ENCODE measurements around the gene PROSER1. TPM values are rescaled to one million over a fixed set of nuclear protein-coding genes. Genes with fewer than 3 reads are reported as not detected.
"Not testable (repeated sequence)": the region's sequence is repeated elsewhere in the genome, so short reads cannot be mapped to it uniquely, and the experiment has no call there.

Gene PROSER1
- total RNA-seq (10 to 100 TPM; 12.2 to 13.7 (median 13.1) TPM), polyA plus RNA-seq (10 to 100 TPM in 2 of 3 donors, 1 to 10 TPM in 1; 9.2 to 20.3 (median 17.4) TPM)

DNA sequence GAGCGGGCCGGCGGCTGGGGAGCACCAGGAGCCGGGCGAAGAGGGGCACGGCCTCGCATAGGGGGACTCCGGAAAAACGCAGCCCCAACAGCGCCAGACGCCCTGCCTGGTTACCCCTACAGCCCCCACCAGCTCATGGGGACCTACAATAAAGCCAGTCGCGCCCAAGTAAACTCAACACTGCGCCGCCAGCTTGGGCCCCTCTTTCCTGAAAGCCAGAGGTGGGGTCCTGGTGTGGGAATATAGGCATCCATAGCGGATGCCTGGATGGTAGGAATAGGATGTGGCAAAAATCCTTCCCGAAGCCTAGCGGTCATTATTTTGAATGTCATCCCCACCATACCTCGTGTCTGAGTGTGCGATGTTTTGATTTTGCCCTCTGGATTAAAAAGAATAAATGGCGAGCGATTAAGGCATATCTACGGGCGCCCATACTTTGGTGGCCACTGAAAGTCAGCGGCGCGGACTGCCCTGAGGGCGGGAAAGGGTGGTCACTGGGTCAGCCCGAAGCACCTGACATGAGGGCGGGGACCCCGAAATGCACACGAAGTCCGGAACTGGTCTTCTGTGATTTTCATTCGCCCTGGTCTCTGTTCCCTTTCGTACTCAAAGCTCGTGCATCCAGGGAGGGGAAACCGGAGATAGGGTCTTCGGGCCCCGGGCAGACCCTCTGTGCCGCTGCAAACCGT is at the start of gene PROSER1, which contains the start of gene NHLRC3:
Gene PROSER1 (minus strand): TSS at position 210 of the 689 bp plus-strand sequence. CDS start 847 bp downstream, outside the sequence.
Gene NHLRC3 (plus strand): TSS at position 577 of the 689 bp plus-strand sequence. CDS start 184 bp downstream, outside the sequence.
- Histone ChIP-seq H3K9me3 (no peaks in the 10 kb centered on the region), H3K27me3 (no peaks in the 10 kb centered on the region), H3K4me1 (peaks cover 0 to 60% (median 48%) of the 10 kb centered on the region in 4 donors), H3K4me3 (peak within 1 kb of the TSS; percentile 87 to 99 (median 94)), H3K27ac (peak within 1 kb of the TSS; percentile 86 to 87 (median 86)), H3K36me3 (no peaks in the 10 kb centered on the region)
- WGBS, 2 donors: 0 to 1% methylated on average over 41 of the region's 41 CpGs
- peak; percentile 95 for DNase-seq
- TF ChIP-seq POLR2A (IDR thresholded peaks at IDR 0.05): peak in 1 of 2 donors; percentile 34
- TF ChIP-seq, protein P1, sequence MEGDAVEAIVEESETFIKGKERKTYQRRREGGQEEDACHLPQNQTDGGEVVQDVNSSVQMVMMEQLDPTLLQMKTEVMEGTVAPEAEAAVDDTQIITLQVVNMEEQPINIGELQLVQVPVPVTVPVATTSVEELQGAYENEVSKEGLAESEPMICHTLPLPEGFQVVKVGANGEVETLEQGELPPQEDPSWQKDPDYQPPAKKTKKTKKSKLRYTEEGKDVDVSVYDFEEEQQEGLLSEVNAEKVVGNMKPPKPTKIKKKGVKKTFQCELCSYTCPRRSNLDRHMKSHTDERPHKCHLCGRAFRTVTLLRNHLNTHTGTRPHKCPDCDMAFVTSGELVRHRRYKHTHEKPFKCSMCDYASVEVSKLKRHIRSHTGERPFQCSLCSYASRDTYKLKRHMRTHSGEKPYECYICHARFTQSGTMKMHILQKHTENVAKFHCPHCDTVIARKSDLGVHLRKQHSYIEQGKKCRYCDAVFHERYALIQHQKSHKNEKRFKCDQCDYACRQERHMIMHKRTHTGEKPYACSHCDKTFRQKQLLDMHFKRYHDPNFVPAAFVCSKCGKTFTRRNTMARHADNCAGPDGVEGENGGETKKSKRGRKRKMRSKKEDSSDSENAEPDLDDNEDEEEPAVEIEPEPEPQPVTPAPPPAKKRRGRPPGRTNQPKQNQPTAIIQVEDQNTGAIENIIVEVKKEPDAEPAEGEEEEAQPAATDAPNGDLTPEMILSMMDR (IDR thresholded peaks at IDR 0.05): no peak
- peak; percentile 49 to 65 (median 55) for TF ChIP-seq POLR2AphosphoS5 (IDR thresholded peaks at IDR 0.05)
- peak in 1 of 4 donors; percentile 11 for TF ChIP-seq EP300 (IDR thresholded peaks at IDR 0.05)
- intact Hi-C loops (cut with DNase I): loop anchor here (5.0 kb wide), 1 partner anchor 579 kb away; no protein-coding TSS in a partner anchor

DNA sequence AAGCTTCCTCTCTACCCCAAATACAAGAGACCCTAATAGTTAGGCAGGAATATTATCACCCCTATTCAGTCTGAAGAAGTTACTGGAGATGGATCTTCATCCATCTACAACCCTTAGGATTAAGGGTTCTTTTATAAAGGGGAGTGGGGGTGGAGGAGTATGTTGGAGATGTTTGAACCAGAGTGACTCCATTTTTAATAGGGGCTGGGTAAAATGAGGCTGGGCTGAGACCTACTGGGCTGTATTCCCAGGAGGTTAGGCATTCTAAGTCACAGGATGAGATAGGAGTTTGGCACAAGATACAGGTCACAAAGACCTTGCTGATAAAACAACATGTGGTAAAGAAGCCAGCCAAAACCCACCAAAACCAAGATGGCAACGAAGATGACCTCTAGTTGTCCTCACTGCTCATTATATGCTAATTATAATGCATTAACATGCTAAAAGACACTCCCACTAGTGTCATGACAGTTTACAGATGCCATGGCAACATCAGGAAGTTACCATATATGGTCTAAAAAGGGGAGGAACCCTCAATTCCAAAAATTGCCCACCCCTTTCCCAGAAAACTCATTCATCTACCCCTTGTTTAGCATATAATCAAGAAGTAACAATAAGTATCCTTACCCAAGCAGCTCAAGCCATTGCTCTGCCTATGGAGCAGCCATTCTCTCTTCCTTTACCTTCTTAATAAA is 48.5 kb upstream of the PROSER1 start:
- H3K27me3 ChIP-seq; DNase-seq; H3K4me1 ChIP-seq; intact Hi-C loops (cut with DNase I); H3K4me3 ChIP-seq; H3K27ac ChIP-seq; H3K9me3 ChIP-seq; H3K36me3 ChIP-seq: not testable (repeated sequence)
- 12 to 61% methylated on average over 1 of the region's 1 CpG for WGBS, 2 donors

DNA sequence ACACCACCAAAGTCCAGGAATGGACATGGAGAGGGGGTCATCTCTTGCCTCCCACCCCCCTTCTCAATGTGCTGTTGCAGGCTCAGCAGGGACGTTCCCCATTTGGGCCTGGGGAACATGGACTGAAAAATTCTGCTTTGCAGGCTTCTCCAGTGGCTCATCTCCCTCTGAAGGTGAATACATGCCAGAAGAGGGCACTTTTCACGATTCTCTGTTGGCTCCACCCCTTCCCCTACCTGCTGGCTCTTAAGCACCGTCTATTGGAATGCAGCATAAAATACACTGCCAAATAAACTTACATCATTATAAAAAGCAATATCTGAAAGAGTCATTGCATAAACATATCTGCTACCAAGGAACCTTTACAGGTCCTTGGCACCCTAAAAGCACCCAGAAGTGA is 36.1 kb upstream of the PROSER1 start:
- H3K36me3 ChIP-seq: no peaks in the 10 kb centered on the region
- 32 to 51% methylated on average over 3 of the region's 3 CpGs for WGBS, 2 donors
- no peak overlapping the region for H3K4me3 ChIP-seq
- no peak for TF ChIP-seq POLR2AphosphoS5 (IDR thresholded peaks at IDR 0.05)
- TF ChIP-seq EP300 (IDR thresholded peaks at IDR 0.05): no peak
- intact Hi-C loops (cut with DNase I): no loop called here
- DNase-seq: no peak
- H3K27me3 ChIP-seq: peaks cover 0 to 6% (median 5%) of the 10 kb centered on the region in 3 donors
- H3K4me1 ChIP-seq: no peaks in the 10 kb centered on the region
- H3K9me3 ChIP-seq: no peaks in the 10 kb centered on the region
- no peak overlapping the region for H3K27ac ChIP-seq

DNA sequence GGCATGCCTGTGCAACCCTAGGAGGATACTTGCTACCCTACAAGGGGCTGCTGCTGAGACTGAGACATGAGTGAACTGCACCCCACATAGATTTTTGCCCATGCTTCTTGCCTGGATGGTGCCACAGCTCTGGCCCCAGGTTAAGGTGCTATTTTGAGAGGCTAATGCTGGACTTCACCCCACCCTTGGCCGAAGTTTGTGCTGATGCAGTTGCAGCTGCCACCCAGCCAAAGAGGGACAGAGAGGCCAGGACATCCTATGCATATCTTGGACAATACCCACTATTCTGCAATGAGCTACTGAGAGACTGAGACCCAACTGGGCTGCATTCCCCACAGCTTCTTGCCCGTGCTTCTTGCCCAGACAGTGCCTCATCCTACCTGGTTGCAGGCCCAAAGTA is 35.0 kb upstream of the PROSER1 start:
- 78 to 83% methylated on average over 2 of the region's 2 CpGs for WGBS, 2 donors
- no peak for DNase-seq
- Histone ChIP-seq H3K27me3 (peaks cover 0 to 6% (median 5%) of the 10 kb centered on the region in 3 donors), H3K9me3 (no peaks in the 10 kb centered on the region), H3K27ac (no peak overlapping the region), H3K36me3 (no peaks in the 10 kb centered on the region), H3K4me3 (no peak overlapping the region), H3K4me1 (no peaks in the 10 kb centered on the region)
- intact Hi-C loops (cut with DNase I): no loop called here
- TF ChIP-seq POLR2A (IDR thresholded peaks at IDR 0.05): no peak
- TF ChIP-seq, protein P1 (IDR thresholded peaks at IDR 0.05): no peak
- TF ChIP-seq EP300 (IDR thresholded peaks at IDR 0.05): no peak
- TF ChIP-seq POLR2AphosphoS5 (IDR thresholded peaks at IDR 0.05): no peak

DNA sequence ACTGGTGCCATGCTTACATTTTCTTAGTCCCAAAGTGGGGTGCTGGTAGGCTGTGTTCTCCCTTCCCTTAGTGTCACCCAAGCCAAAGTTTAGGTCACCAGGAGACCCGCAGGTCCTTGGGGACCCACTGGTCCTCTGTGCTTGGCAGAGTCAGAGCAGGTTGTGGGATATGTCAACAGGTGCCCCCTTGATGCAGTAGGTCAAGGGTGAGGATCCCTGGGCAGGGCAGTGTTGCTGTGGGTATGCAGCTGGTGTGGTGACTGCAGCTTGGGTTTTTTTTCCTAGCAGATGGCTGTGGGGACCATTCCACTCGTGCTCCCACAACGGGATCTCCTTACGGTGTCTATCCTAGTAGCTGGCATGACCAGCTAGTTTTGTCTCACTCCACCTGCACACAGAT is 24.1 kb upstream of the PROSER1 start:
- Histone ChIP-seq H3K9me3 (no peaks in the 10 kb centered on the region), H3K27me3 (no peaks in the 10 kb centered on the region), H3K4me3 (no peak overlapping the region), H3K27ac (no peak overlapping the region), H3K4me1 (no peaks in the 10 kb centered on the region), H3K36me3 (no peaks in the 10 kb centered on the region)
- no peak for DNase-seq
- 93 to 97% methylated on average over 4 of the region's 4 CpGs for WGBS, 2 donors
- TF ChIP-seq, protein P1 (IDR thresholded peaks at IDR 0.05): no peak
- TF ChIP-seq EP300 (IDR thresholded peaks at IDR 0.05) (no peak), POLR2AphosphoS5 (IDR thresholded peaks at IDR 0.05) (no peak), POLR2A (IDR thresholded peaks at IDR 0.05) (no peak)
- intact Hi-C loops (cut with DNase I): no loop called here

Data from sigmoid colon (tissue), 7 donors.